ENCODE results near the gene STRAP.

DNA sequence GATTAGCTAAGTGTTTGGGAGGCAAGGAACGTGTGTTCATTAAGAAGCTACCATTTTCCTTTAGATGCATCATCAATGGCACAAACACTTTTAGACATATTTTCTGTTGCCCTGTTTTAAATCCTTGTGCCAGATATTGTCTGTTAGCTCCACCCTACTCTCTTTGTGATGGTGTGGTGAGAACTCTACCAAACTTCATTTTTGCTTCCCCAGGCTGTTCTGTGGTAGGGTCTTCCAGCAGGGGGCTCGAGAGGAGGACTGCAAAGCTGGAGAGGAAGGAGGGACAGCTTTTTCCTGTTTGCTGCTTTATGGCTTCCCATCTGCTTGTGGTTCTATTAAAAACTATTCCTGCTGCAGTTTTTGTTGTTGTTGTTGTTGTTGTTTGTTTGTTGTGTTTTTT, 23.8 kb upstream of the STRAP start:
- TF ChIP-seq, protein P1, sequence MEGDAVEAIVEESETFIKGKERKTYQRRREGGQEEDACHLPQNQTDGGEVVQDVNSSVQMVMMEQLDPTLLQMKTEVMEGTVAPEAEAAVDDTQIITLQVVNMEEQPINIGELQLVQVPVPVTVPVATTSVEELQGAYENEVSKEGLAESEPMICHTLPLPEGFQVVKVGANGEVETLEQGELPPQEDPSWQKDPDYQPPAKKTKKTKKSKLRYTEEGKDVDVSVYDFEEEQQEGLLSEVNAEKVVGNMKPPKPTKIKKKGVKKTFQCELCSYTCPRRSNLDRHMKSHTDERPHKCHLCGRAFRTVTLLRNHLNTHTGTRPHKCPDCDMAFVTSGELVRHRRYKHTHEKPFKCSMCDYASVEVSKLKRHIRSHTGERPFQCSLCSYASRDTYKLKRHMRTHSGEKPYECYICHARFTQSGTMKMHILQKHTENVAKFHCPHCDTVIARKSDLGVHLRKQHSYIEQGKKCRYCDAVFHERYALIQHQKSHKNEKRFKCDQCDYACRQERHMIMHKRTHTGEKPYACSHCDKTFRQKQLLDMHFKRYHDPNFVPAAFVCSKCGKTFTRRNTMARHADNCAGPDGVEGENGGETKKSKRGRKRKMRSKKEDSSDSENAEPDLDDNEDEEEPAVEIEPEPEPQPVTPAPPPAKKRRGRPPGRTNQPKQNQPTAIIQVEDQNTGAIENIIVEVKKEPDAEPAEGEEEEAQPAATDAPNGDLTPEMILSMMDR (IDR thresholded peaks at IDR 0.05; ENCODE audit: extremely low read depth in 1 of 2, insufficient read depth in 1 of 2, low read depth in 1 of 2, low read length in 2 of 2), result no peak
- TF ChIP-seq POLR2A (IDR thresholded peaks at IDR 0.05; ENCODE audit: low read depth, low read length) (no peak), POLR2AphosphoS5 (IDR thresholded peaks at IDR 0.05; ENCODE audit: insufficient read depth, low read depth, low read length) (no peak), FOS (IDR thresholded peaks at IDR 0.05; ENCODE audit: borderline replicate concordance, insufficient read depth, low read length) (no peak), EZH2 (IDR thresholded peaks at IDR 0.05; ENCODE audit: borderline replicate concordance, low read depth, low read length, severe bottlenecking) (no peak), MAX (IDR thresholded peaks at IDR 0.05; ENCODE audit: insufficient read depth, insufficient read length) (no peak), GATA2 (IDR thresholded peaks at IDR 0.05; ENCODE audit: insufficient read depth, insufficient read length, low read depth, low read length) (no peak)

Measured in endothelial cell of umbilical vein (primary cell).